NT2/D1 (cell line): ENCODE measurements around the gene MEIS2.

Source experiments
- SUZ12 ChIP-seq: IDR thresholded peaks from 2 replicates; pipeline ENCODE4 v1.6.1; 2011; ENCODE audit not compliant: insufficient read length, insufficient read depth; ENCODE audit errors: extremely low read depth
- YY1 ChIP-seq: IDR thresholded peaks from 2 replicates; pipeline ENCODE4 v1.6.1; 2011; ENCODE audit not compliant: insufficient read length, insufficient read depth
- ZNF274 ChIP-seq: IDR thresholded peaks from 2 replicates; pipeline ENCODE4 v1.6.1; 2011; ENCODE audit warnings: mild to moderate bottlenecking, low read depth, low read length

- TF ChIP-seq YY1 (no peak), SUZ12 (peak; percentile 12), ZNF274 (no peak)
These were observed 7.5 kb upstream of the MEIS2 start for GRCh38 chr15:37107744-37108380.
